ENCODE results near the gene IL1RAP.

GRCh38 chr3:190641564-190641963 is 127.7 kb downstream of the IL1RAP start:
- TF ChIP-seq CTCF (IDR thresholded peaks at IDR 0.05): no peak
- TF ChIP-seq EP300 (IDR thresholded peaks at IDR 0.05; ENCODE audit: low read depth): no peak
